Endothelial cell of umbilical vein (primary cell): ENCODE results near the gene NHS. TPM values are rescaled to one million over a fixed set of nuclear protein-coding genes. Genes with fewer than 3 reads are reported as not detected.

ENCODE experiments used
- BruUV-seq: library from RNA; stranded (reverse); fragments of 400-500 nt; replicated peaks from 2 replicates; lab custom pipeline; 2021; lab: Mats Ljungman, UMichigan
- CTCF ChIA-PET: fragments of 300-600, 350-600 bp; sonication (Branson Sonifier 250); formaldehyde crosslinking; loops from one replicate; lab custom pipeline; 2021; ENCODE audit warnings: antibody characterized with exemption, inconsistent platforms; lab: Charles Lee
- POLR2A ChIA-PET: fragments of 300-600, 350-600 bp; sonication (Branson Sonifier 250); formaldehyde crosslinking; loops from one replicate; lab custom pipeline; 2021; ENCODE audit warnings: antibody characterized with exemption, inconsistent platforms; lab: Charles Lee
- DNase-seq: peaks from one replicate; pipeline ENCODE4 v3.0.0-alpha.2; 2011; ENCODE audit warnings: low read depth, low spot score
- FAIRE-seq: peaks from 2 replicates; lab custom pipeline; 2011; peaks lifted over from hg19 to GRCh38; lab: Jason Lieb, UNC
- H2AFZ ChIP-seq: 2 replicates; pipeline ENCODE4 v1.6.0; 2012; ENCODE audit warnings: low read depth, low read length, control low read depth, inconsistent platforms
- H3K27ac ChIP-seq: 2 replicates; pipeline ENCODE4 v1.5.1; 2011; ENCODE audit warnings: low read depth, mild to moderate bottlenecking, control low read depth, low read length, moderate library complexity; ENCODE audit not compliant: insufficient read depth
- H3K27me3 ChIP-seq, 2 experiments: 2 replicates each; pipeline versions ENCODE4 v1.6.0 to v1.6.1; 2011; ENCODE audit warnings: low read length in 2 of 2, mixed read lengths in 1 of 2; ENCODE audit not compliant: control insufficient read depth in 2 of 2, insufficient read depth in 2 of 2
- H3K36me3 ChIP-seq, 2 experiments: 2 replicates in 1 of 2; 3 replicates in 1 of 2; pipeline ENCODE4 v1.5.1; 2011; ENCODE audit warnings: low read length in 2 of 2, mild to moderate bottlenecking in 1 of 2, moderate library complexity in 1 of 2; ENCODE audit not compliant: control insufficient read depth in 2 of 2, insufficient read depth in 2 of 2; ENCODE audit errors: extremely low read depth in 1 of 2
- H3K4me1 ChIP-seq: 3 replicates; pipeline ENCODE4 v1.5.1; 2011; ENCODE audit warnings: mild to moderate bottlenecking, low read length; ENCODE audit not compliant: control insufficient read depth, insufficient read depth; ENCODE audit errors: extremely low read depth
- H3K4me2 ChIP-seq: 2 replicates; pipeline ENCODE4 v1.6.1; 2011; ENCODE audit warnings: low read length, control low read depth, mixed read lengths; ENCODE audit not compliant: insufficient read depth
- H3K4me3 ChIP-seq, 3 experiments: fragments of 200-600 bp in 1 of 3; sonication (generic), shearing (Covaris generic) in 1 of 3; replicated peaks in 1 of 3; 2 replicates each; pipeline ENCODE4 v1.5.1; 2011 to 2016; ENCODE audit warnings: control low read depth in 3 of 3, low read length in 3 of 3, mild to moderate bottlenecking in 2 of 3, inconsistent platforms in 1 of 3, low read depth in 1 of 3, moderate library complexity in 1 of 3; ENCODE audit not compliant: insufficient read depth in 1 of 3
- H3K79me2 ChIP-seq: 2 replicates; pipeline ENCODE4 v1.6.0; 2012; ENCODE audit warnings: low read length, inconsistent platforms; ENCODE audit not compliant: control insufficient read depth, insufficient read depth
- H3K9ac ChIP-seq: replicated peaks from 2 replicates; pipeline ENCODE3; 2011; ENCODE audit warnings: low read length, control low read depth; ENCODE audit not compliant: insufficient read depth; ENCODE audit errors: extremely low read depth
- H3K9me1 ChIP-seq: replicated peaks from 3 replicates; pipeline ENCODE4 v1.6.0; 2011; ENCODE audit warnings: mild to moderate bottlenecking, low read length; ENCODE audit not compliant: control insufficient read depth, insufficient read depth; ENCODE audit errors: extremely low read depth
- H3K9me3 ChIP-seq: replicated peaks from 2 replicates; pipeline ENCODE4 v1.5.1; 2012; ENCODE audit warnings: low read length, inconsistent platforms; ENCODE audit not compliant: control insufficient read depth, insufficient read depth
- H4K20me1 ChIP-seq: replicated peaks from 2 replicates; pipeline ENCODE3; 2011; ENCODE audit warnings: mild to moderate bottlenecking, low read length; ENCODE audit not compliant: control insufficient read depth, insufficient read depth; ENCODE audit errors: extremely low read depth
- EZH2 ChIP-seq: IDR thresholded peaks from 2 replicates; pipeline ENCODE4 v1.6.1; 2012; ENCODE audit warnings: borderline replicate concordance, low read depth, mild to moderate bottlenecking, moderate library complexity, low read length, inconsistent platforms; ENCODE audit not compliant: severe bottlenecking
- FOS ChIP-seq: IDR thresholded peaks from 2 replicates; pipeline ENCODE4 v1.6.1; 2011; ENCODE audit warnings: mild to moderate bottlenecking, low read length, moderate library complexity, borderline replicate concordance; ENCODE audit not compliant: insufficient read depth
- GATA2 ChIP-seq: IDR thresholded peaks from 2 replicates; pipeline ENCODE4 v1.7.0; 2011; ENCODE audit warnings: low read depth, mild to moderate bottlenecking, moderate library complexity, mixed read lengths, low read length; ENCODE audit not compliant: insufficient read length, insufficient read depth
- JUN ChIP-seq: IDR thresholded peaks from 2 replicates; pipeline ENCODE4 v1.6.1; 2011; ENCODE audit warnings: borderline replicate concordance, low read depth; ENCODE audit not compliant: insufficient read length, insufficient read depth
- MYC ChIP-seq: IDR thresholded peaks from one replicate; pipeline ENCODE4 v1.6.1; 2011; ENCODE audit warnings: mild to moderate bottlenecking, low read depth, low read length
- POLR2A ChIP-seq: IDR thresholded peaks from 2 replicates; pipeline ENCODE4 v1.6.1; 2012; ENCODE audit warnings: low read depth, mild to moderate bottlenecking, control low read depth, low read length
- POLR2AphosphoS5 ChIP-seq: IDR thresholded peaks from 2 replicates; pipeline ENCODE4 v1.6.1; 2012; ENCODE audit warnings: low read depth, mild to moderate bottlenecking, control low read depth, low read length, moderate library complexity; ENCODE audit not compliant: insufficient read depth
- dilution Hi-C: fragments of 300-500 bp; cut with MboI; formaldehyde crosslinking; loops from one replicate; pipeline ENCODE4 v1.15.0; 2019; ENCODE audit warnings: low sequenced_read_pairs; ENCODE audit not compliant: extremely low pct_ligation_motif_present
- intact Hi-C: fragments of 100-400 bp; cut with micrococcal nuclease; formaldehyde crosslinking; loops from one replicate; pipeline ENCODE4 v1.10.0; 2022
- polyA plus RNA-seq, 4 experiments: library from polyadenylated mRNA; depleted of rRNA in 3 of 4; stranded (reverse) in 3 of 4; unstranded in 1 of 4; fragments of >200 nt; gene quantifications; 2 replicates each; pipeline versions ENCODE4 v1.2.1 to v1.2.3, GENCODE V29; 2011 to 2012; ENCODE audit warnings: missing spikeins in 1 of 4
- total RNA-seq: library from RNA; stranded (reverse); gene quantifications from 2 replicates; pipeline ENCODE4 v1.2.3, GENCODE V29; 2021
- TF ChIP-seq, protein P1 (sequence below): IDR thresholded peaks from 2 replicates; pipeline ENCODE4 v1.6.1; 2011; ENCODE audit not compliant: insufficient read depth, insufficient read length
- TF ChIP-seq, protein P2 (sequence below), 2 donors: IDR thresholded peaks; 1 replicate in 1 of 2; 2 replicates in 1 of 2; pipeline ENCODE4 v1.5.1; 2011; ENCODE audit warnings: low read length in 2 of 2, mild to moderate bottlenecking in 2 of 2, moderate library complexity in 2 of 2, control low read depth in 1 of 2, inconsistent platforms in 1 of 2, low read depth in 1 of 2; ENCODE audit not compliant: insufficient read depth in 1 of 2; ENCODE audit errors: extremely low read depth in 1 of 2

Gene NHS
- total and polyA plus RNA-seq, 2 donors (not counting 3 experiments of a cell fraction or from before 2014, with no cell fraction given): 0.07 to 0.46 TPM

DNA sequence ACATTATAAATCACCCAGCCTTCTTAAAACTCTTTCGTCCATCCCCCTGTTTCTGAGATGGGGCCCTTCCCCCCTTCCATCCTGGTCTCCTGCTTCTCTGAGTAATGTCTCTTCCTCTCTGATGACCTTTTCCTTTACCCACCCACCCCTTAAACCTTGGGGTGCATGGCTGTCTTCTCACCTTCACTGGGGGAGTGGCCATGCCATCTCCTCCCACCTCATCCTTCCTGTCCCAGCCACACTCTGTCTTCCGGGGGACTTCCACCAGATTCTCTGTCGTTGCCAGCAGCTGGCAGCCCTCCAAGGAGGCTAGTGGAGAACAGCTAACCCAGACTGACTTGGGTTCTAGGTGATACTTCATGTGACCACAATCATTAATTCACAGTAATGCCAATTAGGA lies 279.1 kb downstream of the NHS start:
- intact Hi-C loops: no loop called here
- TF ChIP-seq FOS (no peak), JUN (no peak), GATA2 (no peak), MYC (no peak), POLR2A (no peak), EZH2 (no peak), POLR2AphosphoS5 (no peak)
- TF ChIP-seq, protein P1, sequence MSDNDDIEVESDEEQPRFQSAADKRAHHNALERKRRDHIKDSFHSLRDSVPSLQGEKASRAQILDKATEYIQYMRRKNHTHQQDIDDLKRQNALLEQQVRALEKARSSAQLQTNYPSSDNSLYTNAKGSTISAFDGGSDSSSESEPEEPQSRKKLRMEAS: no peak
- TF ChIP-seq, protein P2, sequence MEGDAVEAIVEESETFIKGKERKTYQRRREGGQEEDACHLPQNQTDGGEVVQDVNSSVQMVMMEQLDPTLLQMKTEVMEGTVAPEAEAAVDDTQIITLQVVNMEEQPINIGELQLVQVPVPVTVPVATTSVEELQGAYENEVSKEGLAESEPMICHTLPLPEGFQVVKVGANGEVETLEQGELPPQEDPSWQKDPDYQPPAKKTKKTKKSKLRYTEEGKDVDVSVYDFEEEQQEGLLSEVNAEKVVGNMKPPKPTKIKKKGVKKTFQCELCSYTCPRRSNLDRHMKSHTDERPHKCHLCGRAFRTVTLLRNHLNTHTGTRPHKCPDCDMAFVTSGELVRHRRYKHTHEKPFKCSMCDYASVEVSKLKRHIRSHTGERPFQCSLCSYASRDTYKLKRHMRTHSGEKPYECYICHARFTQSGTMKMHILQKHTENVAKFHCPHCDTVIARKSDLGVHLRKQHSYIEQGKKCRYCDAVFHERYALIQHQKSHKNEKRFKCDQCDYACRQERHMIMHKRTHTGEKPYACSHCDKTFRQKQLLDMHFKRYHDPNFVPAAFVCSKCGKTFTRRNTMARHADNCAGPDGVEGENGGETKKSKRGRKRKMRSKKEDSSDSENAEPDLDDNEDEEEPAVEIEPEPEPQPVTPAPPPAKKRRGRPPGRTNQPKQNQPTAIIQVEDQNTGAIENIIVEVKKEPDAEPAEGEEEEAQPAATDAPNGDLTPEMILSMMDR (IDR thresholded peaks at IDR 0.05; ENCODE audit: extremely low read depth in 1 of 2, insufficient read depth in 1 of 2, low read depth in 1 of 2, low read length in 2 of 2): no peak
- no peak overlapping the region for H3K4me3 ChIP-seq
- dilution Hi-C loops: no loop called here
- H3K9me1 ChIP-seq: no peaks in the 10 kb centered on the region
- FAIRE-seq (peak; percentile 64), DNase-seq (no peak)
- ChIA-PET POLR2A (no interaction called here), CTCF (no interaction called here)
- peaks cover 0 to 9% of the 10 kb centered on the region in 2 experiments for H3K27me3 ChIP-seq
- H3K4me1 ChIP-seq: no peaks in the 10 kb centered on the region
- H4K20me1 ChIP-seq: no peaks in the 10 kb centered on the region
- no peaks in the 10 kb centered on the region for H3K9me3 ChIP-seq
- BruUV-seq: no TSS peak
- H3K79me2 ChIP-seq: no peaks in the 10 kb centered on the region
- H3K36me3 ChIP-seq: no peaks in the 10 kb centered on the region
- no peak overlapping the region for H3K4me2 ChIP-seq
- H3K9ac ChIP-seq: no peak overlapping the region
- H3K27ac ChIP-seq: no peak overlapping the region
- H2AFZ ChIP-seq: no peak overlapping the region
